HG03280 (cell line): ENCODE results near the gene TAS2R30.
"Not testable (repeated sequence)": the region's sequence is repeated elsewhere in the genome, so short reads cannot be mapped to it uniquely, and the experiment has no call there.

Experiments
- ATAC-seq: cut with Tn5 transposase; IDR thresholded peaks from one replicate; pipeline ENCODE4 v1.9.1; 2021; ENCODE audit warnings: mild to moderate bottlenecking, moderate library complexity; ENCODE audit not compliant: unreplicated experiment

The TAS2R30 gene

DNA sequence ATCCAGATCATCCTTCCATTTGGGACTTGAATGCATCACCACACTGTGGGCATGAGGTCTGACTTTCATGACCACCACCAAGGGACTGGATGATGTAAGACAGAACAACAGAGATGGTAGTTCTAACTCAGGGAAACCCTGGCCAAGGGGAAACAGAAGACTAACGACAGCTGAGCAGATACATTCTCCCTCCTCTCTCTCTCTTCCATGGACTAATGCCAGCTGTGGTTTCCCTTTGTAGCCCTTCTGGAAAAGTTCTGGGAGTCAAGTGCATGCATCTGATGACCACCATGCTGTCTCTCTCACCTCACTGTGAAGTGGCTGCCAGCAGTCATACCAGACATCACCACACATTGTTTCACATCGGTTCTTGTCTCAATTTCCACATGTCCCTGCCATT lies 3.4 kb downstream of the TAS2R30 start:
- no peak for ATAC-seq

DNA sequence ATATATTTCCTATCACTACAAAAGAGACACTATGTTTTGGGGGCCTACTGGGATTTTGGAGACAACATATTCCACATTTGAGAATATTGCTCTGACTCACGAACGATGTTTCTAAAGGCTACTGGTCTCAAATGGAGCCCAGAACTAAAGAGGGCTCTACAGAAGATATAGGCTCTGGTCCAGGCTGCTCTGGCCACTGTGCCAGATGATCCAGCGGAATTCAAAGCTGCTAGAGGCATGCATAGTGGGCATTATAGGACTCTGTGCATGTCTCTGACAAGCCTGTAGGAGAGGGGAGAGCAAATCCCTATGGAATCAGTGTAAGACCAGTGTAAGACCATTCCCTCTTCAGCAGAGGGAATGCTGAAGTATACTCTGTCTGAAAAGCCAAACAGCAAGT lies 4.1 kb downstream of the TAS2R30 start:
- ATAC-seq = no peak

GRCh38 chr12:11114130-11114529 lies 20.3 kb downstream of the TAS2R30 start:
- ATAC-seq = not testable (repeated sequence)

DNA sequence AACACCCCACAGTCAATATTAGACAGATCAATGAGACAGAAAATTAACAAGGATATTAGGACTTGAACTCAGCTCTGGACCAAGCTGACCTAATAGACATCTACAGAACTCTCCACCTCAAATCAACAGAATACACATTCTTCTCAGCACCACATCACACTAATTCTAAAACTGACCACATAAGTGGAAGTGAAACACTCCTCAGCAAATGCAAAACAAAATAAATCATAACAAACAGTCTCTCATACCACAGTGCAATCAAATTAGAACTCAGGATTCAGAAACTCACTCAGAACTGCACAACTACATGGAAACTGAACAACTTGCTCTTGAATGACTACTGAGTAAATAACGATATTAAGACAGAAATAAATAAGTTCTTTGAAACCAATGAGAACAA lies 23.2 kb downstream of the TAS2R30 start:
- not testable (repeated sequence) for ATAC-seq

GRCh38 chr12:11108862-11109261 lies 25.6 kb downstream of the TAS2R30 start:
- no peak for ATAC-seq

GRCh38 chr12:11107719-11108118 lies 26.7 kb downstream of the TAS2R30 start:
- no peak for ATAC-seq

DNA sequence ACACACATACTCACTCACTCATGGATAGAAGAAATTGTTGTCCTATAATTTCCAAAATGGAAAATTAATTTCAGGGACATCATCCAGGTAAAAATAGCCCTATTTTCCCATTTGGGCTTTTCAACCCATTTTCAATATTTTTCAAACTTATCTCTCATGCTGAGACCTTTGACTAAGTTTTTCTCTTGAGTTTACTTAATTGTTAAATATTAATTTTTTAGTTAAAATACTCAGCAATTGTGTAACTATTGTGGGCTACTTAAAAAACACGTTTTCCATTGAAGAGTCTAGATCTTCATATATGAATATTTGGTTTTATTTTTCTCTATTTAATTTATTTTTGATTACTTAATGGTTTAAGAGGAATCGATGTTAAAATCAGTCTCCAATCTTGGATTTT lies 28.2 kb downstream of the TAS2R30 start:
- ATAC-seq = no peak

GRCh38 chr12:11105546-11105945 lies 28.9 kb downstream of the TAS2R30 start:
- no peak for ATAC-seq

- not testable (repeated sequence) for ATAC-seq
Observed at GRCh38 chr12:11094910-11095309, 39.5 kb downstream of the TAS2R30 start.

GRCh38 chr12:11092128-11092527 lies 42.3 kb downstream of the TAS2R30 start, which contains the start of gene TAS2R43:
Gene TAS2R43 (minus strand): TSS chr12:11092313. CDS start chr12:11092229, 84 bp downstream.
- no peak for ATAC-seq

DNA sequence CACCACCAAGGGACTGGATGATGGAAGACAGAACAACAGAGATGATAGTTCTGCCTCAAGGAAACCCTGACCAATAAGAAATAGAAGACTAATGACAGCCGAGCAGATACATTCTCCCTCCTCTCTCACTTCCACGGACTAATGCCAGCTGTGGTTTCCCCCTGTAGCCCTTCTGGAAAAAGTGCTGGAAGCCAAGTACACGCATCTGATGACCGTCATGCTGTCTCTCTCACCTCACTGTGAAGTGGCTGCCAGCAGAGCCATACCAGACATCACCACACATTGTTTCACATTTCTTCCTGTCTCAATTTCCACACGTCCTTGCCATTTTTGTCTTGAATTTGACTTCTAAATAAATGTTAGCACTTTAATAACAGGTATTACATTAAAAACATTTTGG lies 45.2 kb downstream of the TAS2R30 start:
- ATAC-seq = no peak

GRCh38 chr12:11085419-11085818 lies 49.0 kb downstream of the TAS2R30 start:
- ATAC-seq = no peak
